ENCODE measurements around the gene CRTAP.

CRTAP gene

GRCh38 chr3:33139996-33140395 lies 26.2 kb downstream of the CRTAP start:
- Histone ChIP-seq H3K4me2 (no peak overlapping the region), H3K4me3 (no peak overlapping the region), H3K36me3 (peaks cover 72 to 97% (median 79%) of the 10 kb centered on the region in 11 experiments), H4K20me1 (no peaks in the 10 kb centered on the region), H3K27ac (no peak overlapping the region), H3K4me1 (no peaks in the 10 kb centered on the region), H3K9ac (no peak overlapping the region), H3K27me3 (no peaks in the 10 kb centered on the region), H3K9me3 (replicated peaks in 1 of 11) (no peaks in the 10 kb centered on the region)
- no peak for TF ChIP-seq Cebpa-rat (IDR thresholded peaks at IDR 0.05)

- no peak for TF ChIP-seq Cebpa-rat (IDR thresholded peaks at IDR 0.05)
- H3K36me3 ChIP-seq, result peaks cover 73 to 98% (median 80%) of the 10 kb centered on the region in 11 experiments
Observed at GRCh38 chr3:33141006-33141405, 27.2 kb downstream of the CRTAP start.

GRCh38 chr3:33144433-33144832 lies 30.6 kb downstream of the CRTAP start:
- Histone ChIP-seq H3K36me3 (peaks cover 52 to 70% (median 61%) of the 10 kb centered on the region in 11 experiments), H3K9ac (no peak overlapping the region)
- TF ChIP-seq Cebpa-rat (IDR thresholded peaks at IDR 0.05), result no peak

More at GRCh38 chr3:33141006-33141405, 27.2 kb downstream of the CRTAP start:
- no peak overlapping the region for H3K9ac ChIP-seq
- no peak overlapping the region; a peak in 1 of 22 replicates for H3K27ac ChIP-seq
- no peaks in the 10 kb centered on the region for H3K27me3 ChIP-seq
- no peak overlapping the region for H3K4me3 ChIP-seq
- no peaks in the 10 kb centered on the region for H4K20me1 ChIP-seq
- H3K4me1 ChIP-seq, result no peaks in the 10 kb centered on the region
- H3K9me3 ChIP-seq (replicated peaks in 1 of 11), result no peaks in the 10 kb centered on the region
- H3K4me2 ChIP-seq, result no peak overlapping the region

GRCh38 chr3:33145221-33145900 lies 31.5 kb downstream of the CRTAP start:
- H3K36me3 ChIP-seq, result peaks cover 52 to 61% (median 59%) of the 10 kb centered on the region in 11 experiments
- H3K27me3 ChIP-seq, result no peaks in the 10 kb centered on the region
- H3K4me3 ChIP-seq, result no peak overlapping the region
- no peak overlapping the region for H3K27ac ChIP-seq
- H3K4me1 ChIP-seq, result peaks cover 0 to 14% (median 6%) of the 10 kb centered on the region in 10 experiments; a peak in 13 of 20 replicates
- no peaks in the 10 kb centered on the region for H4K20me1 ChIP-seq
- TF ChIP-seq Cebpa-rat (IDR thresholded peaks at IDR 0.05), result no peak
- H3K4me2 ChIP-seq, result no peak overlapping the region
- H3K9me3 ChIP-seq (replicated peaks in 1 of 11), result no peaks in the 10 kb centered on the region
- H3K9ac ChIP-seq, result no peak overlapping the region

More at GRCh38 chr3:33144433-33144832, 30.6 kb downstream of the CRTAP start:
- peaks cover 0 to 9% (median under 1%) of the 10 kb centered on the region in 10 experiments; a peak in 12 of 20 replicates for H3K4me1 ChIP-seq
- H3K27me3 ChIP-seq, result no peaks in the 10 kb centered on the region
- H3K4me3 ChIP-seq, result no peak overlapping the region
- no peaks in the 10 kb centered on the region for H4K20me1 ChIP-seq
- no peak overlapping the region for H3K4me2 ChIP-seq
- H3K9me3 ChIP-seq (replicated peaks in 1 of 11), result no peaks in the 10 kb centered on the region
- no peak overlapping the region for H3K27ac ChIP-seq

- Histone ChIP-seq H3K9ac (no peak overlapping the region), H3K9me3 (replicated peaks in 1 of 11) (no peaks in the 10 kb centered on the region), H3K4me2 (no peak overlapping the region), H3K4me1 (peaks cover 0 to 14% (median 6%) of the 10 kb centered on the region in 10 experiments; a peak in 13 of 20 replicates), H3K27me3 (no peaks in the 10 kb centered on the region), H3K27ac (no peak overlapping the region), H3K4me3 (no peak overlapping the region), H4K20me1 (no peaks in the 10 kb centered on the region), H3K36me3 (peaks cover 45 to 55% (median 53%) of the 10 kb centered on the region in 11 experiments)
- no peak for TF ChIP-seq Cebpa-rat (IDR thresholded peaks at IDR 0.05)
Observed at GRCh38 chr3:33145901-33146580, 32.2 kb downstream of the CRTAP start.

GRCh38 chr3:33146791-33147445 lies 33.1 kb downstream of the CRTAP start:
- H3K27me3 ChIP-seq, result no peaks in the 10 kb centered on the region
- TF ChIP-seq Cebpa-rat (IDR thresholded peaks at IDR 0.05), result no peak
- no peaks in the 10 kb centered on the region for H4K20me1 ChIP-seq
- no peaks in the 10 kb centered on the region for H3K9me3 ChIP-seq (replicated peaks in 1 of 11)
- peaks cover 37 to 47% (median 44%) of the 10 kb centered on the region in 11 experiments for H3K36me3 ChIP-seq
- no peak overlapping the region for H3K27ac ChIP-seq
- peaks cover 0 to 14% (median 6%) of the 10 kb centered on the region in 10 experiments; a peak in 13 of 20 replicates for H3K4me1 ChIP-seq
- H3K4me2 ChIP-seq, result no peak overlapping the region
- no peak overlapping the region for H3K4me3 ChIP-seq
- H3K9ac ChIP-seq, result no peak overlapping the region

GRCh38 chr3:33149342-33149741 lies 35.5 kb downstream of the CRTAP start:
- H3K4me3 ChIP-seq, result no peak overlapping the region
- peaks cover 0 to 14% (median 6%) of the 10 kb centered on the region in 10 experiments; a peak in 13 of 20 replicates for H3K4me1 ChIP-seq
- peak overlapping the region in 8 of 11 experiments; percentile 26 to 76 (median 66); a peak in 15 of 22 replicates for H3K4me2 ChIP-seq
- peaks cover 14 to 22% (median 20%) of the 10 kb centered on the region in 11 experiments; a peak in 21 of 22 replicates for H3K36me3 ChIP-seq
- H3K27ac ChIP-seq, result peak overlapping the region in 3 of 11 experiments; percentile 23 to 35 (median 27); a peak in 3 of 22 replicates
- no peaks in the 10 kb centered on the region for H3K9me3 ChIP-seq (replicated peaks in 1 of 11)
- H4K20me1 ChIP-seq, result no peaks in the 10 kb centered on the region
- H3K27me3 ChIP-seq, result no peaks in the 10 kb centered on the region
- TF ChIP-seq Cebpa-rat (IDR thresholded peaks at IDR 0.05), result no peak
- H3K9ac ChIP-seq, result no peak overlapping the region

GRCh38 chr3:33152363-33153360 lies 38.8 kb downstream of the CRTAP start:
- Histone ChIP-seq H3K27me3 (no peaks in the 10 kb centered on the region), H3K9ac (no peak overlapping the region), H3K4me1 (peaks cover 0 to 14% (median 6%) of the 10 kb centered on the region in 10 experiments; a peak in 13 of 20 replicates), H3K4me2 (no peak overlapping the region), H3K4me3 (no peak overlapping the region), H3K27ac (no peak overlapping the region), H4K20me1 (no peaks in the 10 kb centered on the region), H3K9me3 (replicated peaks in 1 of 11) (no peaks in the 10 kb centered on the region), H3K36me3 (no peaks in the 10 kb centered on the region)
- TF ChIP-seq Cebpa-rat (IDR thresholded peaks at IDR 0.05), result no peak

All from BLaER1 treated with 17β-estradiol and CSF1 and Interleukin-3, amounts not matched to agents 10 nM and 100 nM (cell line).